ENCODE results near the gene DOCK2.

The DOCK2 gene

DNA sequence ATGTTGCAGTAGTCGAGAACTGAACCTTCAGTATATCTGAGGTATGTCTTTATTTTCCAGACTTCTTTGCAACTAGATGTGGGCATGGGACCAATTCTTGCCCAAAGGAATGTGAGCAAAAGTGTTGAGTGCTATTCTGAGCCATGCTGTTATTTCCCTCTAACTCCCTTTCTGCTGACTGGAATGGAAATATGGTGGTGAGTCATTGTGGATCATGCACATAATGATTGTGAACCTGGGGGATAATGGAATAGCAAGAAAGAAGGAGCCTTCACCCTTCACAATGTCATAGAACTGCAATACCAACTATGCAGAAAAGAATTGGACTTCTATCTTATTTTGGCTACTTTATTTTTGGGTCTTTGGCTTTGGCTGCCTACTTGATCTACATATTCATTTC is 10.3 kb upstream of the DOCK2 start:
- DNase-seq (ENCODE audit: low read depth) = peak; percentile 71
- TF ChIP-seq, protein P1, sequence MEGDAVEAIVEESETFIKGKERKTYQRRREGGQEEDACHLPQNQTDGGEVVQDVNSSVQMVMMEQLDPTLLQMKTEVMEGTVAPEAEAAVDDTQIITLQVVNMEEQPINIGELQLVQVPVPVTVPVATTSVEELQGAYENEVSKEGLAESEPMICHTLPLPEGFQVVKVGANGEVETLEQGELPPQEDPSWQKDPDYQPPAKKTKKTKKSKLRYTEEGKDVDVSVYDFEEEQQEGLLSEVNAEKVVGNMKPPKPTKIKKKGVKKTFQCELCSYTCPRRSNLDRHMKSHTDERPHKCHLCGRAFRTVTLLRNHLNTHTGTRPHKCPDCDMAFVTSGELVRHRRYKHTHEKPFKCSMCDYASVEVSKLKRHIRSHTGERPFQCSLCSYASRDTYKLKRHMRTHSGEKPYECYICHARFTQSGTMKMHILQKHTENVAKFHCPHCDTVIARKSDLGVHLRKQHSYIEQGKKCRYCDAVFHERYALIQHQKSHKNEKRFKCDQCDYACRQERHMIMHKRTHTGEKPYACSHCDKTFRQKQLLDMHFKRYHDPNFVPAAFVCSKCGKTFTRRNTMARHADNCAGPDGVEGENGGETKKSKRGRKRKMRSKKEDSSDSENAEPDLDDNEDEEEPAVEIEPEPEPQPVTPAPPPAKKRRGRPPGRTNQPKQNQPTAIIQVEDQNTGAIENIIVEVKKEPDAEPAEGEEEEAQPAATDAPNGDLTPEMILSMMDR (IDR thresholded peaks at IDR 0.05; ENCODE audit: insufficient read depth, low read depth, low read length, missing control alignments) = no peak
- H3K4me3 ChIP-seq (ENCODE audit: low read length) = no peak overlapping the region

DNA sequence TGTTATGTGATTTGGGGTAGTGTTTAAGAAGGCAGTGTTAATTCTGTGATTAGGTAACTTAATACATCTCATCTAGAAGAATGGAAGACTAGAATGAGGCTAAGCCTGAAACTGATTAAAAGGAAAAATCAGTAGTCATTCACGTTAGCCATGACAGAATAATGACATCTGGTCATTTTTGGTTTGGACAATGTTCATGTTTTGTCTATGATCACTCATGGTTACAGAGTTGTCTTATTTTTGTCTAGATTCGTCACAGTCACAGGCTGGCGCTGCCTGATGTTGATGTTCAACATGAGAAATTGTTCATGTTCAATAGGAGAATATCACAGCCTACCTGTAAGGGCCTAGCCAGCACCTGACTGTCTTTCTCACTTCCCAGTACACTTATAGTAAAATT is 9.5 kb upstream of the DOCK2 start:
- H3K4me3 ChIP-seq (ENCODE audit: low read length) = no peak overlapping the region
- TF ChIP-seq, protein P1 (IDR thresholded peaks at IDR 0.05; ENCODE audit: insufficient read depth, low read depth, low read length, missing control alignments) = no peak
- DNase-seq (ENCODE audit: low read depth) = no peak

DNA sequence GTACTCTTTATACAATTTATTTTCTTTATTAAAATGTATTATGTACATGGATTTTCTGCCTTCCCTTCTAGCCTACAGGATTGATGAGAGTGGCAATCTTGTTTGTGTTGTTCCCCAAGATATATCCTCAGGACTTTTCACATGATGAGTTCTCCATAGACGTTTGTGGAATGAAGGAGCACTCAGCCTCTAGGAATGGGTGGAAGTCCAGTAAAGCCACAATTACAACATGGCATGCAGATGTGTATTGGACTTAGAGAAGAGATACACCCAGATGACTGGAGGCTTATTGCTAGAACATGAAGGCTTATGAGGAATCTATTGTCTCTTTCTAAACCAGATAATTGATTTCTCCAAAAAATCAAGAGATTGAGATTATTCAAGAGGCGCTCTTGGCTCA is 8.2 kb upstream of the DOCK2 start:
- no peak for DNase-seq (ENCODE audit: low read depth)
- TF ChIP-seq, protein P1 (IDR thresholded peaks at IDR 0.05; ENCODE audit: insufficient read depth, low read depth, low read length, missing control alignments) = no peak
- H3K4me3 ChIP-seq (ENCODE audit: low read length) = no peak overlapping the region

DNA sequence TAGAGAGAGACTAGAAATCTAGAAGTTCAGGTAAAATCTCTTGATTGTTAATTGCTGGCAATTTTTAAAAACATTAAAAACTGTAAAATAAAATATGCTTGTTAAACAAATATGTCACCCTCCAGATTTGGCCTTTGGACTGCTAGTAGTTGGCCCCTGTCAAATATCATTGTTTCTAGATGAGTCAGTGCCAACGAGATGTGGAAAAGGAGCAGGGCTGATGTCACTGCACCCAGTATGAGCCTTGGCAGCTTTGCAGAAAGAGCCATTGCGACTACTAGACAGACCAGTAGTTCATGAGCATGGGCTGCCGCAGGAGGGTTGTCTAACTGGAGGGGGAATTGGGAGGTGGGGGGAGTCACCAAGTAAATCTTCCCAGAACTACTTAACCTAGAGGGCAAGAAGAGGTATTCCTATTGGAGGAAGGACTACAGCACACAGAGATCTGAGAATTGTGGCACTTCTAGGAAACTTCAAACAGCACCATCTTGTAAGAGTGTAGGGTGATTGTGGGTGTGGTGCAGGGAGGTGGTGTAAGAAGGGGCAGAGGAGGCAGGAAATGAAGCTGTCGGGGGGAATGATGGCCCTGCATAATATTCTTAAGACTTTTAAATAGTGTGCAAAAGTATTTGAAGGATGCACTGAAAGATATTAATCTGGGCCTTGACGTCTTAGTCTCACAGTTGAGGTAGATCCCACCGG is 7.1 kb upstream of the DOCK2 start:
- H3K4me3 ChIP-seq (ENCODE audit: low read length) = no peak overlapping the region
- TF ChIP-seq, protein P1 (IDR thresholded peaks at IDR 0.05; ENCODE audit: insufficient read depth, low read depth, low read length, missing control alignments) = no peak
- DNase-seq (ENCODE audit: low read depth) = peak; percentile 67

DNA sequence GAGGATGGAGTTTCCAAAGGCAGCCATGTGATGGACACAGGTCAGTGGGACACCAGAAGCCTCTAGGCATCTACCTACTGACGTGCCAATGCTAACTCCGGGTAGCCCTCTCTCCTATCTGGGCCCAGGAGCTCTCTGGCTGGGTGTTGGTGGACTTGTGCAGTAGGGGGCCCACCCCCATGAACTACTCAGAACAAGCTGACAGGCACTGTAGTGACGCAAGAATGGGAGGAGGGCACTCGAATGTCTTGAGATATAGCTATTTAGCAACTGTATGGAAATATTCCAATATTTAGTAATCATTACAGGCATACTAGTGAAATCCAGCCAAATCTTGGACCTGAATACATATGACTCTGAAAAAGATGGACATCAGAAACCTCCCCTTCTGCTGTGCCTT is 5.7 kb upstream of the DOCK2 start:
- no peak for DNase-seq (ENCODE audit: low read depth)
- no peak overlapping the region for H3K4me3 ChIP-seq (ENCODE audit: low read length)
- TF ChIP-seq, protein P1 (IDR thresholded peaks at IDR 0.05; ENCODE audit: insufficient read depth, low read depth, low read length, missing control alignments) = no peak

DNA sequence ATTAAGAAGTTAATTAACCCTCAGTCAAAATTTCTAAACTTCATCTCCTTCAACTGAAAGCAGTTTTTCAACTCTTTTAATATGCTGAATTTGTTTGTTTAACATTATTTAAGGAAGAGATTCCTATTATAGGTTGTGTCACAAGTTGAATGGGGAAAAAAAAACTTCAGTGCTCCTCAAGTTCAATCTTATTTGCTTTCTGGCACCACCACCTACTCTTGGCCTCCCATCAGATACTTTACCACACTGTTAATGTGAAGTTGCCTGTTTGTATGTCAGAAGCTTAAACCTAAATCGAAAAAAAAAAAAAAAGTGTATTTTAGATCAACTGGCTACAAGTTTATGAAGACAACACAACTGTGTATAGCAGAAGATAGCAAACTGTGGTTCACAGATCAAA is 4.1 kb upstream of the DOCK2 start:
- DNase-seq (ENCODE audit: low read depth) = no peak
- TF ChIP-seq, protein P1 (IDR thresholded peaks at IDR 0.05; ENCODE audit: insufficient read depth, low read depth, low read length, missing control alignments) = no peak
- no peak overlapping the region for H3K4me3 ChIP-seq (ENCODE audit: low read length)

DNA sequence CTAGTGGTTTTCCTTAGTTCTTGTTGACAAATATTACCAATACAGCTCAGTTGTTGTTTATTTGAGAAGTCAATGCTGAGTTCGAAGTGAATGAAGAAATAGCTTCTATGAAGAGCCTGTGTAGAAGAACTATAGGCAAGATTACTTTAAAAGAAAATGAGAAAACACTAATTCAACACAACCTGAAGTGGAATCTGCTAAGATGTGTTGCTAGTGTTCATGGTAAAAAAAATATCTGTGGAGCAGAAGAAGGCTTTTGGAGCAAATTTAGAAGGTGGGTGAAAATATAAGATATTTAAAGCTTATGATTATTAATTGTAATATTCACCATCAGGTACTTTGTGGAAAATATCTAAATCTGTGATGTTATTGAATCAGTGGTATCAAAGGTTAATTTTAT is 2.5 kb upstream of the DOCK2 start:
- TF ChIP-seq, protein P1 (IDR thresholded peaks at IDR 0.05; ENCODE audit: insufficient read depth, low read depth, low read length, missing control alignments) = no peak
- H3K4me3 ChIP-seq (ENCODE audit: low read length) = no peak overlapping the region
- DNase-seq (ENCODE audit: low read depth) = no peak
